H1 (cell line): ENCODE measurements around the gene TBC1D2B. TPM values are rescaled to one million over a fixed set of nuclear protein-coding genes. Genes with fewer than 3 reads are reported as not detected.

Experiments used
- CTCF ChIA-PET: fragments of 300-600 bp; sonication (Branson Sonifier 250); formaldehyde crosslinking; loops from one replicate; lab custom pipeline; 2021; ENCODE audit not compliant: partially characterized antibody; lab: Charles Lee
- POLR2A ChIA-PET: fragments of 300-600 bp; sonication (Branson Sonifier 250); formaldehyde crosslinking; loops from one replicate; lab custom pipeline; 2021; ENCODE audit warnings: inconsistent platforms; ENCODE audit not compliant: partially characterized antibody; lab: Charles Lee
- DNase-seq, 2 experiments: peaks; one replicate each; pipeline versions ENCODE4 v3.0.0 to v3.0.0-alpha.2; 2010 to 2022; ENCODE audit warnings: low spot score in 2 of 2, low read depth in 1 of 2, mixed read lengths in 1 of 2
- FAIRE-seq: peaks from 2 replicates; lab custom pipeline; 2011; peaks lifted over from hg19 to GRCh38; lab: Jason Lieb, UNC
- H2AFZ ChIP-seq: 2 replicates; pipeline ENCODE4 v1.8.1; 2012; ENCODE audit warnings: low read length, inconsistent platforms
- H2AK5ac ChIP-seq: 2 replicates; pipeline ENCODE4 v1.6.1; 2013; ENCODE audit warnings: low read depth, low read length
- H2BK120ac ChIP-seq: replicated peaks from 2 replicates; pipeline ENCODE3; 2013; ENCODE audit warnings: low read depth, low read length, inconsistent platforms
- H2BK12ac ChIP-seq: 2 replicates; pipeline ENCODE4 v1.6.1; 2013; ENCODE audit warnings: low read depth, low read length
- H2BK15ac ChIP-seq: 2 replicates; pipeline ENCODE4 v1.6.1; 2013; ENCODE audit warnings: low read length
- H2BK20ac ChIP-seq: 2 replicates; pipeline ENCODE4 v1.6.1; 2013; ENCODE audit warnings: low read length
- H2BK5ac ChIP-seq: 2 replicates; pipeline ENCODE4 v1.6.1; 2013; ENCODE audit warnings: low read depth, low read length
- H3K14ac ChIP-seq: 2 replicates; pipeline ENCODE4 v1.6.1; 2013; ENCODE audit warnings: inconsistent platforms; ENCODE audit not compliant: insufficient read length
- H3K18ac ChIP-seq: 2 replicates; pipeline ENCODE4 v1.6.1; 2013; ENCODE audit warnings: low read length; ENCODE audit errors: extremely low read depth
- H3K23ac ChIP-seq: 2 replicates; pipeline ENCODE4 v1.6.1; 2013; ENCODE audit warnings: inconsistent platforms; ENCODE audit not compliant: insufficient read length
- H3K23me2 ChIP-seq: 2 replicates; pipeline ENCODE4 v1.6.1; 2013; ENCODE audit warnings: low read depth, low read length
- H3K27ac ChIP-seq: 2 replicates; pipeline ENCODE4 v1.6.1; 2011; ENCODE audit warnings: low read depth, low read length, inconsistent platforms
- H3K27me3 ChIP-seq, 4 experiments: replicated peaks in 1 of 4; 1 replicate in 1 of 4; 2 replicates in 3 of 4; pipeline versions ENCODE4 v1.6.1 to v1.8.1; 2011 to 2013; ENCODE audit warnings: low read length in 3 of 4, mild to moderate bottlenecking in 3 of 4, inconsistent platforms in 2 of 4, mixed read lengths in 2 of 4, moderate library complexity in 1 of 4; ENCODE audit not compliant: control insufficient read depth in 3 of 4, insufficient read depth in 3 of 4; ENCODE audit errors: extremely low read depth in 1 of 4
- H3K36me3 ChIP-seq, 4 experiments: 2 replicates each; pipeline versions ENCODE4 v1.6.1 to v1.8.1; 2011 to 2013; ENCODE audit warnings: mild to moderate bottlenecking in 4 of 4, low read length in 3 of 4, moderate library complexity in 2 of 4, control low read depth in 1 of 4, inconsistent platforms in 1 of 4; ENCODE audit not compliant: insufficient read depth in 4 of 4, control insufficient read depth in 2 of 4
- H3K4ac ChIP-seq: replicated peaks from 2 replicates; pipeline ENCODE3; 2013; ENCODE audit warnings: low read length, low read depth, mixed read lengths, inconsistent platforms; ENCODE audit not compliant: insufficient read length
- H3K4me1 ChIP-seq, 4 experiments: replicated peaks in 1 of 4; 1 replicate in 1 of 4; 2 replicates in 3 of 4; pipeline versions ENCODE4 v1.6.1 to v1.8.1; 2011 to 2013; ENCODE audit warnings: low read length in 3 of 4, inconsistent platforms in 2 of 4, mixed read lengths in 1 of 4; ENCODE audit not compliant: insufficient read depth in 4 of 4, control insufficient read depth in 3 of 4
- H3K4me2 ChIP-seq, 2 experiments: 2 replicates each; pipeline versions ENCODE4 v1.6.1 to v1.8.1; 2011 to 2013; ENCODE audit warnings: low read depth in 2 of 2, low read length in 2 of 2, control low read depth in 1 of 2, inconsistent platforms in 1 of 2, mild to moderate bottlenecking in 1 of 2; ENCODE audit not compliant: insufficient read depth in 1 of 2
- H3K4me3 ChIP-seq, 4 experiments: fragments of 200-600, 300-600 bp in 1 of 4; sonication (generic), shearing (Covaris generic), sonication (Bioruptor Twin) in 1 of 4; 2 replicates each; pipeline versions ENCODE4 v1.5.1 to v1.8.1; 2011 to 2016; ENCODE audit warnings: low read length in 4 of 4, low read depth in 3 of 4, control low read depth in 2 of 4, inconsistent platforms in 2 of 4, mild to moderate bottlenecking in 2 of 4, mixed read lengths in 1 of 4, moderate library complexity in 1 of 4; ENCODE audit not compliant: insufficient read depth in 2 of 4; ENCODE audit errors: extremely low read depth in 1 of 4
- H3K56ac ChIP-seq: replicated peaks from 2 replicates; pipeline ENCODE3; 2013; ENCODE audit warnings: low read depth, mild to moderate bottlenecking, mixed read lengths, low read length, inconsistent platforms; ENCODE audit not compliant: insufficient read length
- H3K79me1 ChIP-seq: 2 replicates; pipeline ENCODE4 v1.6.1; 2013; ENCODE audit warnings: low read depth, low read length, control low read depth
- H3K79me2 ChIP-seq, 2 experiments: 2 replicates each; pipeline versions ENCODE4 v1.6.1 to v1.8.1; 2012 to 2013; ENCODE audit warnings: low read length in 2 of 2, mild to moderate bottlenecking in 2 of 2, inconsistent platforms in 1 of 2; ENCODE audit not compliant: insufficient read depth in 2 of 2, control insufficient read depth in 1 of 2
- H3K9ac ChIP-seq, 4 experiments: replicated peaks in 1 of 4; 1 replicate in 1 of 4; 2 replicates in 3 of 4; pipeline versions ENCODE4 v1.6.1 to v1.8.1; 2011 to 2013; ENCODE audit warnings: low read depth in 3 of 4, low read length in 3 of 4, control low read depth in 2 of 4, mild to moderate bottlenecking in 2 of 4, moderate library complexity in 2 of 4, inconsistent platforms in 1 of 4; ENCODE audit errors: extremely low read depth in 1 of 4
- H3K9me3 ChIP-seq, 2 experiments: 2 replicates each; pipeline versions ENCODE4 v1.6.1 to v1.8.1; 2012 to 2013; ENCODE audit warnings: mild to moderate bottlenecking in 2 of 2, moderate library complexity in 2 of 2, control low read depth in 1 of 2, inconsistent platforms in 1 of 2, low read depth in 1 of 2, low read length in 1 of 2, mixed read lengths in 1 of 2; ENCODE audit not compliant: insufficient read depth in 2 of 2
- H4K20me1 ChIP-seq, 2 experiments: replicated peaks in 1 of 2; 2 replicates each; pipeline versions ENCODE3 to v1.8.1; 2011 to 2013; ENCODE audit warnings: inconsistent platforms in 2 of 2, low read length in 2 of 2, mild to moderate bottlenecking in 1 of 2; ENCODE audit not compliant: insufficient read depth in 2 of 2, control insufficient read depth in 1 of 2
- H4K5ac ChIP-seq: 2 replicates; pipeline ENCODE4 v1.6.1; 2013; ENCODE audit warnings: low read length, low read depth, mixed read lengths, inconsistent platforms; ENCODE audit not compliant: insufficient read length
- H4K8ac ChIP-seq: 2 replicates; pipeline ENCODE4 v1.8.0; 2013; ENCODE audit warnings: mild to moderate bottlenecking, moderate library complexity, low read length, inconsistent platforms; ENCODE audit not compliant: insufficient read depth; ENCODE audit errors: extremely low read depth
- H4K91ac ChIP-seq: replicated peaks from 2 replicates; pipeline ENCODE3; 2013; ENCODE audit warnings: low read length, mixed read lengths, inconsistent platforms; ENCODE audit not compliant: insufficient read length
- CBX8 ChIP-seq: fragments of 300-800, 300-1000 bp; sonication (generic); IDR thresholded peaks from 2 replicates; pipeline ENCODE4 v1.7.1; 2016; ENCODE audit warnings: low read depth, low read length, borderline replicate concordance
- KDM4A ChIP-seq: IDR thresholded peaks from one replicate; pipeline ENCODE4 v1.7.1; 2012; ENCODE audit warnings: low read depth, mild to moderate bottlenecking, moderate library complexity, low read length, inconsistent platforms; ENCODE audit not compliant: severe bottlenecking
- TAF1 ChIP-seq: IDR thresholded peaks from 2 replicates; pipeline ENCODE4 v1.6.1; 2011; ENCODE audit warnings: mild to moderate bottlenecking, low read depth, low read length
- WGBS, 2 experiments: shearing (Covaris generic) in 1 of 2; methylation state at CpG; one replicate each; pipeline versions ENCODE4 v1.1.6 to v1.1.7; 2013 to 2015; ENCODE audit warnings: low lambda C conversion rate in 2 of 2, mixed read lengths in 2 of 2, inconsistent platforms in 1 of 2, low coverage in 1 of 2, missing lambda C conversion rate in 1 of 2; ENCODE audit not compliant: insufficient replicate concordance in 2 of 2, insufficient coverage in 1 of 2, insufficient read length in 1 of 2; ENCODE audit errors: extremely low coverage in 1 of 2, missing lambda C conversion rate in 1 of 2; 5-methylcytosine and 5-hydroxymethylcytosine counted together
- polyA plus RNA-seq, 7 experiments: library from polyadenylated mRNA; depleted of rRNA in 3 of 7; stranded (reverse) in 5 of 7; unstranded in 2 of 7; fragments of >200 nt in 5 of 7; fragments of 200-250 nt in 2 of 7; gene quantifications; 1 replicate in 5 of 7; 2 replicates in 1 of 7; 4 replicates in 1 of 7; pipeline versions ENCODE4 v1.2.1 to v1.2.3, GENCODE V29; 2011 to 2013; ENCODE audit warnings: missing spikeins in 2 of 7, mixed read lengths in 2 of 7
- total RNA-seq: library from RNA; stranded (reverse); fragmentation: NEBNext Ultra II Directional; extraction: Animal tissue kit (Norgen Biotek cat#: 25700); gene quantifications from 2 replicates; pipeline ENCODE4 v1.2.1, GENCODE V29; 2021

TBC1D2B gene
- total and polyA plus RNA-seq, 2 of the 8 experiments (the other 6 are each of a cell fraction or from before 2014, with no cell fraction given), result 11.9 to 19.5 TPM

GRCh38 chr15:78054518-78054917 is 23.0 kb downstream of the TBC1D2B start:
- H2BK12ac ChIP-seq, result no peak overlapping the region
- no peak overlapping the region for H3K27ac ChIP-seq
- CTCF ChIA-PET, result interaction anchor here (1.0 to 1.4 kb wide), 2 partner anchors 47 to 152 kb away, joined by 3 read pairs; no protein-coding TSS in a partner anchor
- H2BK5ac ChIP-seq, result no peak overlapping the region
- H3K79me1 ChIP-seq, result peaks cover 7% of the 10 kb centered on the region; the same call in 1 of the 2 replicates
- DNase-seq (no peak), FAIRE-seq (no peak)
- H3K4ac ChIP-seq, result no peak overlapping the region
- no peak overlapping the region for H4K5ac ChIP-seq
- WGBS, 2 experiments, result 83% methylated on average over 2 of the region's 2 CpGs; no CpG with 5 or more reads in 1 of the 2 experiments
- H3K9me3 ChIP-seq, result no peaks in the 10 kb centered on the region
- no peak overlapping the region for H3K23ac ChIP-seq
- H4K91ac ChIP-seq, result no peak overlapping the region
- no peak overlapping the region for H2BK15ac ChIP-seq
- no peak overlapping the region for H4K8ac ChIP-seq
- H3K23me2 ChIP-seq, result no peaks in the 10 kb centered on the region; the same call in 1 of the 2 replicates
- no peak overlapping the region for H3K14ac ChIP-seq
- no peaks in the 10 kb centered on the region; a peak in 2 of 8 replicates for H3K36me3 ChIP-seq
- H3K4me1 ChIP-seq, result peaks cover 2 to 11% (median 7%) of the 10 kb centered on the region in 4 experiments
- peaks cover 1 to 10% of the 10 kb centered on the region in 2 experiments for H4K20me1 ChIP-seq
- H3K4me2 ChIP-seq, result no peak overlapping the region
- H3K18ac ChIP-seq, result no peak overlapping the region
- H2AFZ ChIP-seq, result no peak overlapping the region
- peaks cover 0 to 2% of the 10 kb centered on the region in 2 experiments; a peak in 1 of 4 replicates for H3K79me2 ChIP-seq
- H3K4me3 ChIP-seq, result no peak overlapping the region
- POLR2A ChIA-PET, result no interaction called here
- no peak overlapping the region for H3K56ac ChIP-seq
- no peak overlapping the region for H3K9ac ChIP-seq
- no peak overlapping the region for H2BK120ac ChIP-seq
- no peak overlapping the region for H2AK5ac ChIP-seq
- H2BK20ac ChIP-seq, result no peak overlapping the region
- no peaks in the 10 kb centered on the region for H3K27me3 ChIP-seq
- no peak for TF ChIP-seq TAF1
- no peak for TF ChIP-seq KDM4A
- TF ChIP-seq CBX8, result no peak
